Suprapubic skin (tissue), 3 donors: ENCODE results near the gene SND1.

ENCODE experiments used
- EP300 ChIP-seq: sonication (generic); formaldehyde crosslinking; IDR thresholded peaks from one replicate; pipeline ENCODE4 v1.6.1; 2017; ENCODE audit warnings: antibody characterized with exemption
- TF ChIP-seq, protein P1 (sequence below), 2 donors: fragments of 200-600 bp in 1 of 2; fragments of 450-650 bp in 1 of 2; sonication (generic) in 1 of 2; IDR thresholded peaks; one replicate each; pipeline ENCODE4 v1.5.1; 2016 to 2019; ENCODE audit warnings: antibody characterized with exemption in 2 of 2, mild to moderate bottlenecking in 1 of 2, moderate library complexity in 1 of 2

DNA sequence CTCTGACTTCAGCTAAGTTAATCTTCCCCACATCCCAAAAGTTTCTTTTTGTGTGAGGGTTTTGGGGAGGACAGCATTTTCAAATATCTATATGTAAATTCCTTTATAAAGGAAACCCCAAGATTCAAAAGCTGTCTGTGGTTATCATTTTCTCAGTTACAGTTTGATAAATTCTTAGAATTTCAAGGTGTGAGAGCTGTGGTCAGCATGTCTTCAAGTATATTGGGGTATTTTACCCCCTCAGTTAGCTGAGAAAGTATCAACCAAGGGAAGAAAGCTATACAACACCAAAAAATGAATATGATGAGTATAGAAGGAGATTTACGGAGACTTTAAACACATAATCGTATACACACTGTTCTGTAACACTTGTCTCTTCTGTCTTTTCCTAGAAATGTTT lies 109.2 kb downstream of the SND1 start:
- TF ChIP-seq, protein P1, sequence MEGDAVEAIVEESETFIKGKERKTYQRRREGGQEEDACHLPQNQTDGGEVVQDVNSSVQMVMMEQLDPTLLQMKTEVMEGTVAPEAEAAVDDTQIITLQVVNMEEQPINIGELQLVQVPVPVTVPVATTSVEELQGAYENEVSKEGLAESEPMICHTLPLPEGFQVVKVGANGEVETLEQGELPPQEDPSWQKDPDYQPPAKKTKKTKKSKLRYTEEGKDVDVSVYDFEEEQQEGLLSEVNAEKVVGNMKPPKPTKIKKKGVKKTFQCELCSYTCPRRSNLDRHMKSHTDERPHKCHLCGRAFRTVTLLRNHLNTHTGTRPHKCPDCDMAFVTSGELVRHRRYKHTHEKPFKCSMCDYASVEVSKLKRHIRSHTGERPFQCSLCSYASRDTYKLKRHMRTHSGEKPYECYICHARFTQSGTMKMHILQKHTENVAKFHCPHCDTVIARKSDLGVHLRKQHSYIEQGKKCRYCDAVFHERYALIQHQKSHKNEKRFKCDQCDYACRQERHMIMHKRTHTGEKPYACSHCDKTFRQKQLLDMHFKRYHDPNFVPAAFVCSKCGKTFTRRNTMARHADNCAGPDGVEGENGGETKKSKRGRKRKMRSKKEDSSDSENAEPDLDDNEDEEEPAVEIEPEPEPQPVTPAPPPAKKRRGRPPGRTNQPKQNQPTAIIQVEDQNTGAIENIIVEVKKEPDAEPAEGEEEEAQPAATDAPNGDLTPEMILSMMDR (IDR thresholded peaks at IDR 0.05) = no peak
- TF ChIP-seq EP300 = no peak
